ENCODE measurements around the gene NUDT1. TPM values are rescaled to one million over a fixed set of nuclear protein-coding genes. Genes with fewer than 3 reads are reported as not detected.

The NUDT1 gene
- total RNA-seq, 1 experiment from 2014 or later: 68.6 TPM

DNA sequence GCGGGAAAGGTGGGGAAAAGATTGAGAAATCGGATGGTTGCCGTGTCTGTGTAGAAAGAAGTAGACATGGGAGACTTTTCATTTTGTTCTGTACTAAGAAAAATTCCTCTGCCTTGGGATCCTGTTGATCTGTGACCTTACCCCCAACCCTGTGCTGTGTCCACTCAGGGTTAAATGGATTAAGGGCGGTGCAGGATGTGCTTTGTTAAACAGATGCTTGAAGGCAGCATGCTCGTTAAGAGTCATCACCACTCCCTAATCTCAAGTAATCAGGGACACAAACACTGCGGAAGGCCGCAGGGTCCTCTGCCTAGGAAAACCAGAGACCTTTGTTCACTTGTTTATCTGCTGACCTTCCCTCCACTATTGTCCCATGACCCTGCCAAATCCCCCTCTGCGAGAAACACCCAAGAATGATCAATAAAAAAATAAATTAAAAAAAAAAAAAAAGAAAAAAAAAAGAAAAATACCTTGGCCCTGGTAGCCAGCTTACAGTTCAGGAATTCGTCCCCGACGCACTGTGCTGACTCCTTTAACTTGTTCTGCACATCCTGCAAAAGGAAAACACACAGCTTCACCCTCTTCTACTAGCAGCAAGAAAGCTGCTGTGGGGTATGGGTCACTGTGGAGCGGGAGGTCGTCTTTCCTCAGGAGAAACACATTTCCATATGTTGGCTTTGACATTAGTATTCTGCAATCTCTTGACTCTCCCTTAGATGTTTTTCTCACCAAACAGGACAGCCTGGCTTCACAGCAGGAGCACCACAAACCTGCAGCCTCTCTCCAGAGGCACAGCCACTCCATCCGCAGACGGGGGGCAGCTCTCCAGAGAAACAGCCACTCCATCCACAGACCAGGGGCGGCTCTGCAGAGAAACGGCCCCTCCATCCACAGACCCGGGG is 27.3 kb downstream of the NUDT1 start:
- peak; percentile 69 for DNase-seq (ENCODE audit: low spot score)

DNA sequence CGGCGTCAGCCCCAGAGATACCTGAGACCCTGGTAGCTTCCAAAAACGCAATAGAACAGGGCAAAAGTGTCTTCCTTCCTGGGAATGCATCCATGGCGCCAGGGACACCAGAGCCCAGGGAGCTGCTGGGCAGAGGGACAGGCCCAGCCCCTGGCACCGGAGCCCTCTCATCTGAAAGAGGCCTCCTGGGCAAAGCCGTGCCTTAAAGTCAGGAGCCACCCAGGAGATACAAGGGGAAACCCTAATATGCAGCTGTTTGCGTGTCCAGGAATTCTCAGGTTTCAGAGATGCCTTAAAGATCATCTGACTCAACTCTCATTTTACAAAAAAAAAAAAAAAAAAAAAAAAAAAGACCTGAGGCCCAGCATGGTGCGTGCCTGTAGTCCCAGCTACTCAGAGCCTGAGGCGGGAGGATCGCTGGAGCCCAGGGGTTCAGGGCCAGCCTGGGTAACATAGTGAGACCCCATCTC is 28.0 kb downstream of the NUDT1 start:
- no peak for DNase-seq (ENCODE audit: low spot score)

DNA sequence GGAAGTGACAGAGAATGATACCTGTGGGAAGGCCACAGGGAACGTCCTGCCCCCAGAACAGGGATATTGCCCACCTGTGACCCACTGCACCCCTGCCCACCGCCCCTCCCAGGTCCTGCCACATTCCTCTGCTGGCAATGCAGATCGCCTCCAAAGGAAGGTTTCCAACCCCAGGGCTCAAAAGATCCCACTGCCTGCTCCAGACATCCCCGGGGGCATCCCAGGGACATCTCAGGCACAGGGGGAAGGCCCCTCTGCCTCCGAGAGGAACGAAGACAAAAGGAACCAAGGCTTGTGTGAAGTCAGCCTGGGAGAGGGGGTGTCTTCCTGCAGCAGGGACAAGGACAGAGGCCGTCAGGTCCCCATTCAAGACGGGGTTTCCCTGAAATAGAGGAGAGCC is 28.5 kb downstream of the NUDT1 start:
- DNase-seq (ENCODE audit: low spot score): no peak

DNA sequence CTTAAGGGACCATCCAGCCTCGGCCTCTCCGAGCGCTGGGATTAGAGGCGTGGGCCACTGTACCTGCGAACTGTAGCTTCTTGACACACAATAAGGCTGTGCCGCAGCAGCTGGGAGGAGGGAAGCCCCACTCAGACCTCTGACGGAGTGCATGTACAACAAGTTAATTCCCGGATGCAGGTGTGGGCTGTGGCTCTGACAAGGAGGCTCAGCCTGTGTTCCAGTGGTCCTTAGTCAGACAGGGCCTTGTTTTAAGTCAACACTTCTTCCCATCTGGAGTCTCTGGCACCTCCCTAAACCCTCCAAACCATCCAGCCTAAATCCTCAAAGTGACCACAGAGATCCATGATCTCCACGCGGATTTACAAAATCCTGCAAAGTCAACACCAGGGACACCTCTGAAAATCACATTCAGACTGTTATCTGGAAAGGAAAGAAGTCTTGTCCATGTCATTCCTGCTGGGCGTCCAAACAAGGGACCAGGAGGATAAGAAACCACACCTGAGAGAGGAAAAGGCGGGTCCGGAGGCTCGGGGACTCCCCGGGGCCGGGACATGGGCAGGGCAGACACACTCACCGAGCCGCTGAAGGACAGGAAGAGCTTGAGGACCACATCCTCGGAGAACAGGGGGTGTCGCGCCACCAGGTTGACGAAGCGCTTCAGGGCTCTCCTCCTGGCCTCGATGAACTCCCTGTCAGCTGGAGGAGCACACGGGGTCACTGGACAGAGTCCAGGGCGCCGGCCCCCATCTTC is 29.4 kb downstream of the NUDT1 start:
- peak; percentile 48 for DNase-seq (ENCODE audit: low spot score)

DNA sequence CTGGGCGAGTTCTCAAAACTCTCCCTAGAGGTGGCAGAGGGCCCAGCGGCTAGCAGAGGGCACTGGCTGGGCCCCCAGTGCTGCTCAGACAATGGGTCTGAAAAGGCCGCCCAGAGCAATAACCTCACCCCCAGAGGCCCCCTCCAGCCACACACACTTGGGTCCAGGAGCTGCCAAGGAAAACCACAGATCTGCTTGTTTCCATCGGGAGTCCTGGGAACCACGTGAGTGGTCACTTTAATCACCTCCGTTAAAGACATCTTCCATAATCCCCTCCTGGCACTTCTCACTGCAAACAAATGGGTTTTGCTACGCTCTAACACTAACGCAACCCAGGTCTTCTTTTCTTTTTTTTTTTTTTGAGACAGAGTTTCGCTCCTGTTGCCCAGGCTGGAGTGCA is 30.0 kb downstream of the NUDT1 start:
- no peak for DNase-seq (ENCODE audit: low spot score)

DNA sequence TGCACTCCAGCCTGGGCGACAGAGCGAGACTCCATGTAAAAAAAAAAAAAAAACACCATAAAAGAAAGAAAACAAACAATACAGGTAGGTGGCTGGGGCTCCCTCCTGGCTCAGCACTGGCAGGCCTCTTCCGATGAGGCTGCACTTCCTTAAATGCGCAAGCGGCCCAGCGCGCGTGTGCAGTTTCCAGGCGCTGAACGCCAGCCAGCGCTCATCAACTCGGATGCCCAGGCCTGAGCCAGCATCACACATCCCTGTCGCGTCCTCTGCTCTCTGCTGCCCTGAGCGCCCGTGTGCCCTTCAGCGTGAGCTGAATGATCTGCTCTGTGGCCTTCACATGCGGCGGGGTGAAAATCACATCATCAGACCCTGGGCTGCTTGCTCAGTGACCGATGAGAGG is 31.8 kb downstream of the NUDT1 start:
- DNase-seq (ENCODE audit: low spot score): no peak

DNA sequence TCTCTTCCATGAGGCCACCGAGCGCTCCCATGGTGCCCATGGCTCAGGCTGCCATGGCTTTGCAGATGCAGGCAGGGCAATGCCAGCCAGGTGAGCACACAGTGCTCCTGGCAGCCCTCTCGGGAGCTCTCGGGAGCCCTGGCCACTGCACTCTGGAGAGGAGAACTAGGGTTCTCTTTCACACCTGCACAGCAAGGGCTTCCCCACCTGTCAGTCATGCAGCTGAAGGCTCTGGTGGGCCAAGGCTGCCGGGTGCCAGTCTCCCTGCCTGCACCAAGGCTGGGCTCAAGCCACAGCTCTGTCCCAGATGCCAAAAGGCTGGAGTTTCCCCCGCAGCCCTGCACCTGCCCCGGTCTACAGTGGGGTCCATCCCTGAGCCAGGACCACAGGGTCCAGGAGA is 32.6 kb downstream of the NUDT1 start:
- DNase-seq (ENCODE audit: low spot score): no peak

DNA sequence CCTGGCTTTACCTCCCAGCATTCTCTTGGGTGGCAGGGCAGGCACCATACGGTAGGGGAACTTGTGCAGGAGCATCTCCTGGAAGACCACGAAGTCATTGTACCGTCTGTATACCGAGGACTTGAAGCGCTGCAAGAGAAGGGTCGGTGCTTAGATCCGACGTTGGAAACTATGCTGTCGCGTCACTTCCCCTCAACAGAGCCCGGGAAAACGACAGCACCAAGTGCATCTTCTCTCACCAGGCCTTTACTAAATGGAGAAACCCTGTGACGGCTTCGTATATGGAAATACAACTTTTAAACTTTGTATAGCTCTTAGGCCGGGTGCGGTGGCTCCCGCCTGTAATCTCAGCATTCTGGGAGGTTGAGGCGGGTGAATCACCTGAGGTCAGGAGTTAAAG is 33.1 kb downstream of the NUDT1 start:
- no peak for DNase-seq (ENCODE audit: low spot score)

DNA sequence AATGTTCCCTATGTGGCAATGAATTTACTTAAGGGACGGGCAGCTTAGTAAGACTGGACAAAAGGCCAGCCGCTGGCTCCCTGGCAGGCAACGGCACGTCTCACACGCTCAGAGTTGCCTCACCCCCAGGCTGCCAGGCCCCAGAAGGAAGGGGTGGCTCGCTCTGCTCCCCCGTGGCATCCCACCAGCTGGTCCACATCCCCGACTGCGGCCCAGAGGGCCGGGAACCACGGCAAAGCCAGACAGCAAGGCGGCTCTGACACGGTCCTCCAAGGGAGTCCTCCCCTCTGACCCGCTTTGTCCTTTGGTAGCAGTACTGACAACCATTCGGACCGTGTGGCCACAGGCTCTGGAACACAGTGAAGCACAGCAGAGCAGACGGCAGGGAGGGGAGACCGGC is 34.1 kb downstream of the NUDT1 start:
- DNase-seq (ENCODE audit: low spot score): no peak

DNA sequence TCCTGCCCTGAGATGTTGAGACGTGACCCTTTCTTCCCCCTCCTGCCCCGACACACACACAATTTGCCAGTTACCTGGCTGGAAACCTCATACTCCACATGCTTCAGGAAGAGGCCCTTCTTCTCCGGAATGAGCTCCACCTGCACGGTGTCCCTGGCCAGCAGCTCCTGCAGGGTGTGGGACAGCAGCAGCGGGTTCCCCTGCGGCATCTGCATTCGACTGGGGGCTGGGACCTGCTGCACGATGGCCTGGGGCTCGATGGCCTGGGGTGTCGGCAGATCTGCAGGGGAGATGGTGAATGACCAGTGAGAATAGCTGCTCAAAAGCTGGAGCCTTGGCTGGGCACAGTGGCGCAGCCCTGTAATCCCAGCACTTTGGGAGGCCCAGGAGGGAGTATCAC is 36.0 kb downstream of the NUDT1 start:
- no peak for DNase-seq (ENCODE audit: low spot score)

DNA sequence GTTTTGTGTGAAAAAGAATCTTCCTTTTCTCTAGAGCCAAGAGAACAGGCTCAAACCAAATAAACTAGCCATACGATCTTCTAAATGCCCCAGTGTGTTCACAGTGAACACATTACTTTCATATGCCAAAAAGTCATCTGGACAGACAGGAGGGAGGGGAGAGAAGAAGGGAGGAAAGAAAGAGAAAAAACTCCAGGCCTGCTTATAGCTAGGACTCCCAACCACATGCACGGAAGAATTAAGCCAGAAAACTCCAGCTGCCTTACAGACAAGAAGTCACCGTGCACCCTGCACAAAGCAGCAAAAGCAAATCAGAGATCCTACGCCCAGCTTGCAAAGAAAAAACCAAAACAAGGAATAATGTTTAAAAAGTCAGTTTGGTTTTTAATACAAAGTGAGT is 37.9 kb downstream of the NUDT1 start:
- DNase-seq (ENCODE audit: low spot score): no peak

DNA sequence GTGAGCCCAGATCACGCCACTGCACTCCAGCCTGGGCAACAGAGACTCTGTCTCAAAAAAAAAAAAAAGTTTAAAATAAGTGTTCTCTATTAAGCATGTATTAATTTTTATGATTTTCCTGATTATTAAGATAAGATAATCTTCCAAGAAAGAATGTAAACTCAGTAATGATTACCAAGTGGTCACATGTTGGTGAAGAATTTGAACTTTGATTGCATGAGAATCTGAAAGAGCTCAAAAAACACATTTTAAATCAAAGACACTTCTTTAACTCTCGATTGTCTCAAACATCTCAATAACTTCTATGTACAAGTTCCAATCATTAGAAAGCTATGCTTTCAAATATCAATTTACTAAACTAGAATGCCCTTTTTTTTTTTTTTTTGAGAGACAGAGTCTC is 38.4 kb downstream of the NUDT1 start:
- no peak for DNase-seq (ENCODE audit: low spot score)

DNA sequence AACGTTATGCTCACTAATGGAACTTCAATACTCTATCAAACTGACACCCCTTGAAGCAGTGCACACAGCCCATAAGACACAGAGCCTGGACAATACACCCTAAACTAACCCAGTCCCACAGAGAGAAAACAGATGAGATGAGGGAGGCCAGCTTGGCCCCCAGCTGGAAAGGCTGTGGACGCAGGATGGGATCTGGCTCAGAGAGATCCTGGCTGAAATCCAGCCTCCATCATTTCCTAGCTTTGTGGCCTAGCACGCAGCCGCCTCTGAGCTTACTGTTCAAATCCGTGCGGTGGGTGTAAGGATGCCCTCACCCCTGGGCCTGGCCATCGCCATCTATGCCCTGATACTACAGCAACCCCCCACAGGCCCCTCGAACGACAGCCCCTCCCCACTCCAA is 39.5 kb downstream of the NUDT1 start:
- DNase-seq (ENCODE audit: low spot score): no peak

DNA sequence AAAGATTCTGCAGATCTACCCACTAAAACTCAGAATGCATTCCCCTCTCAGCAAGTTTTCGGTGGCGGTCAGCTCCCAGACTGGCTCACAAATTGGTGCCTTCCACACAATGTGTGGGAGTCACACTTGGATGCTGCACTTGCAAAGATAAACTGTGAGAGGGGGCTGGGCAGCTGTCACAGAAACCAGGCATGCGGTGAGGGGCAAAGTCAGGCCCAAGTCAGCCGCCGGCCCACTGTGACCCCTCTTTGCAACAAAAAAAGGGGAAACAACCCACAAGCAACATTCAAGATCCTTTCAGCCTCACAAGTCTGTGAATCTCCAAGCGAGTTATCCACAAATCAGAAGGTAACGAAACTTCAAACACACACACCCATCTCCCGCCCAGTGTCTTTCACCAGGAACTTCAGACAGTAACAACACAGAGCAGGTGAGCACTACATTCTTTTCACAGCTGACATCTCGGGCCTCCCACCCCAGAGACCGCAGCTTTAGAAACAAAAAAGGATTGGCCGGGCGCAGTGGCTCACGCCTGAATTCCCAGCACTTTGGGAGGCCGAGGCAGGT is 40.2 kb downstream of the NUDT1 start:
- DNase-seq (ENCODE audit: low spot score): no peak

DNA sequence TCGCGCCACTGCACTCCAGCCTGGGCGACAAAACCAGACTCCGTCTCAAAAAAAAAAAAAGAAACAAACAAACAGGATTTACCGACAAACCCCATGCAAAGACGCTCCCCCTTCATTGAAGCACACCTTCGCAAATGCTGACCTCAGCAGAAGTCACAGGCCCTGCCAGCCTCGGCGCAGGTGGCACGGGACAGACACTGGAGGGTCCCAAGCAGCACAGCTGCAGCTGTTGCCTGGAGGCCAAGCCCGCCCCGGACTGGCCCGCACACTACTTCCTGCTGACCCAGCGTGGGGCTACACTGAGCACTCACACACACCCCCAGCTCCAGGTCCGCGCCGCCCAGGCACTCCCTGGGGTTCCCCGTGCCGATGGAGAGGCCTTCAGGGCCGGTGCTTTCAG is 41.0 kb downstream of the NUDT1 start:
- DNase-seq (ENCODE audit: low spot score): no peak

DNA sequence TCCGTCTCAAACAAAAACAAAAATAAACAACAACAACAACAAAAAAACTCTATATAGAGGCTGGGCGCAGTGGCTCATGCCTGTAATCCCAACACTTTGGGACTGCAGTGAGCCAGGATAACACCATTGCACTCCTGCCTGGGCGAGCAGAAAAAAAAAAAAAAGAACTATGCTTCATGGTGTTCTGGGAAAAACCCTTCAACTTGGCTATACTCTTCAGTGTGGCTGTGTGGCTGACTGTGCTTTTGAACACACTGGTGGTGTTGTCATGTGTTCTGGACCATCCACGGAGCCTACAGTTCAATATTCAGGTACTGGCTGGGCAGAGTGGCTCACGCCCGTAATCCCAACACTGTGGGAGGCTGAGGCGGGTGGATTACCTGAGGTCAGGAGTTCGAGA is 45.7 kb downstream of the NUDT1 start:
- DNase-seq (ENCODE audit: low spot score): no peak

DNA sequence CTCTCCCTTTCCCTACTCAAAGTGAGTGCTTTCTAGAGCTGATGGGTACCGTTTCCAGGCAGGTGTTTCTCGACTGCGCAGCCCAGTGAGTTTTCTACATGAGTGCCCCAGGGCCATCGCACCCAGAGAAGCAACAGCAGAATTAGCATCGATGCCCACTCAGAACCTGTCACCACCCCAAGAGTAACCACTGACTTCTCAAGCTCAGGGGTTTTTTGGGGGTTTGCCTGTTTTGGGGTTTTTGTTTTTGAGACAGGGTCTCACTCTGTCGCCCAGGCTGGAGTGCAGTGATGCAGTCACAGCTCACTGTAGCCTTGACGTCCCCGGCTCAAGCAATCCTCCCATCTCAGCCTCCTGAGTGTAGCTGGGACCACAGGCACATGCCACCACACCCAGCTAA is 46.5 kb downstream of the NUDT1 start:
- DNase-seq (ENCODE audit: low spot score): no peak

DNA sequence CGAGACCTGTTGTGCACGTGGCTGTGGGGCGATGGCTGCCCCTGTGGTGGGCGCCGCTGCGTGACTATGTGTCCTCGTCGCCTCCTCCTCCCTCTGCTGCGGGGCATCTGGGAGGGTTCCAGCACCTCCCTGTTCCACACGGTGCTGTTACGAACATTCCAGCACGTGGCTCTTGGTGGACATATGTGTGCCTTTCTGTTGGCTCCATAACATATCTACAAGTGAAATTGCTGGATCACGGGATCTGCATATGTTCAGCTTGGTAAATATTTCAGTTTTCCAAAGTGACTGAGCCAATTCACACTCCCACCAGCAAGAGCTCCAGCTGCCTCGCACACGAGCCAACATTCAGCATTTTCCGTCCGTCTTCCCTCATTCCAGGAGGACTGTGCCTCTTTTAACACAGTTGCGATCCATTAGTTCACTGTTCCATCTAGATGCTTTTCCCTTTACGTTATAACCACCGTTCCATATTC is 47.1 kb downstream of the NUDT1 start:
- no peak for DNase-seq (ENCODE audit: low spot score)

DNA sequence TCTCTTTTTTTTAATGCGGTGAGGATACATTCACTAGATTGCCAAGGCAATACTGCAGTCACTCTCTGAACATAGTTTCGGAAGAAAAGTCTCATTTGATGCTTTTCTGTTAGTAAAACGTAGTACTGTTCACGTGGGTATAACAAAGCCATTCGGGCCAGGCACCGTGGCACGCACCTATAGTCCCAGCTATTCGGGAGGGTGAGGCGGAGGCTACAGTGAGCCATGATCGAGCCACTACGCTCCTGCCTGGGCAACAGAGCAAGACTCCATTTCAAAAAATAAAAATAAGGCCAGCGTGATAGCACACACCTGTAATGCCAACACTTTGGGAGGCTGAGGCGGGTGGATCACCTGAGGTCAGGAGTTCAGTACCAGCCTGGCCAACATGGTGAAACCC is 47.6 kb downstream of the NUDT1 start:
- no peak for DNase-seq (ENCODE audit: low spot score)

DNA sequence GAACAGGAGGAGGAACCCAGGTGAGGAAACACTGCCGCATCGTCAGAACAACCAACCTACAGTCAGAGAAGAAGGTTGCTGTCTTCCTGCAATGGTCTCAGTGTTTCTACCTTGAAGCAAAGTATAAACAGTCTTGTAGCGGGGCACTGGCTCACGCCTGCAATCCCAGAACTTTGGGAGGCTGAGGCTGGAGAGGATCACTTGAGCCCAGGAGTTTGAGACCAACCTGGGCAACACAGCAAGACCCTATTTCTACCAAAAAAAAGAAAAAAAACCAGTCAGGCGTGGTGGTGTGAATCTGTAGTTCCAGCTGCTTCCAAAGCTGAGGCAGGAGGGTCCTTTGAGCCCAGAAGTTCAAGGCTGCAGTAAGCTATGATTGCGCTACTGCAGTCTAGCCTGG is 48.9 kb downstream of the NUDT1 start:
- no peak for DNase-seq (ENCODE audit: low spot score)

DNA sequence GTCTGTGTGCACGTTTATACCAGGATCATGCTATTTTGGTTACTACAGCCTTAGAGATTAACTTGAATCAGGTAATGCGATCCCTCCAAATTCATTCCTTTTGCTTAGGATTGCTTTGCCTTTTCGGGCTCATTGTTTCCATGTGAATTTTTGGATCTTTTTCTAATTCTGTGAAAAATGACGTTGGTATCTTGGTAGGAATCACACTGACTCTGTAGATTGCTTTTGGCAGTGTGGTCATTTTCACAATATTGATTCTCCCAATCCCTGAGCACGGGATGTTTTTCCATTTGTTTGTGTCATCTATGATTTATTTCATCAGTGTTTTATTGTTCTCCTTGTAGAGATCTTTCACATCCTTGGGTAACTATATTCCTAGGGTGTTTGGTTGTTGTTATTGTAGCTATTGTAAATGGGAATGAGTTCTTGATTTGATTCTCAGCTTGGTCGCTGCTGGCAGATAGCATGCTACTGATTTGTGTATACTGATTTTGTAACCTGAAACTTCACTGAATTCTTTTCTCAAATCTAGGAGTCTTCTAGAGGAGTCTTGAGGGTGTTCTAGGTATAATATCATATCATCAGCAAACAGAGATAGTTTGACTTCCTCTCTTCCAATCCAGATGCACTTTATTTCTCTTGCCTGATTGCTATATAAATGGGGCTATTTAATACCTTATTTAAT is 54.1 kb downstream of the NUDT1 start:
- no peak for DNase-seq (ENCODE audit: low spot score)

DNA sequence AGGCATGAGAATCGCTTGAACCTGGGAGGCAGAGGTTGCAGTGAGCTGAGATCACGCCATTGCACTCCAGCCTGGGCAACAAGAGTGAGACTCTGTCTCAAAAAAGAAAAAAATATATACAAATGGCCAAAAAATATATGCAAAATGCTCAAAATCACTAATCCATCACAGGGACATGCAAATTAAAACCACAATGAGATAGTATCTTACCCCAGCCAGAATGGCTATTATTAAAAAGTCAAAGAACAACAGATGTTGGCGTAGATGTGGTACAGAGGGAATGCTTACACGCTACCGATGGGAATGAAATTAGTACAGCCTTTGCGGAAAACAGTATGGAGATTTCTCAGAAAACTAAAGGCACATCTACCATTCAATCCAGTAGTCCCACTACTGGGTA is 54.8 kb downstream of the NUDT1 start:
- no peak for DNase-seq (ENCODE audit: low spot score)

Data from HT-29 (cell line).